Renal cortical epithelial cell (primary cell): ENCODE results near the gene SLC25A29. TPM values are rescaled to one million over a fixed set of nuclear protein-coding genes. Genes with fewer than 3 reads are reported as not detected.
"Not testable (repeated sequence)": the region's sequence is repeated elsewhere in the genome, so short reads cannot be mapped to it uniquely, and the experiment has no call there.

Source experiments
- DNase-seq: peaks from one replicate; pipeline ENCODE4 v3.0.0-alpha.2; 2011; ENCODE audit warnings: low read depth
- total RNA-seq: library from RNA; depleted of rRNA; stranded (reverse); fragments of >200 nt; gene quantifications from 2 replicates; pipeline ENCODE4 v1.2.3, GENCODE V29; 2014

The SLC25A29 gene
- total RNA-seq: 48.3 and 92.2 TPM in 2 replicates

GRCh38 chr14:100306101-100306997 lies at the start of gene SLC25A29:
SLC25A29 (minus strand) TSS chr14:100306444; CDS start chr14:100306232, 212 bp downstream.
- peak; percentile 30 for DNase-seq

DNA sequence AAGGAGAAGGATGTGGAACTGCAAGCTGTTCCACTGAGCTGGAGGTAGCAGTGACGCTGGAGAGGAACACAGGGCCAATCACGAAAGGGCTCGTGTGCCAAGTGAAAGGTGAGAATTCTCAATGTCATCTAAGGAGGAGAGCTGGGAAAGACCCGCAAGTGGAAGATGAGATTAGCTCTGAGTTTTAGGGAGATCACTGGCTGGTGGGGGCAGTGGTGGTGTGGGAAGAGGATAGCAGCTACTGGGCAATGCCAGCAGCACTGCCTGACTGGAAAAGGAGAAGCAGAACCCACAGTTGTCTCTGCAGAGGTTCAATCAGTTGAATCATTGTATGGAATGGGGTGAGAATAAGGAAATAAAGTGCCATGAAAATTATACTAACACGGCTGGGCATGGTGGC lies 44.7 kb upstream of the SLC25A29 start:
- DNase-seq: no peak

DNA sequence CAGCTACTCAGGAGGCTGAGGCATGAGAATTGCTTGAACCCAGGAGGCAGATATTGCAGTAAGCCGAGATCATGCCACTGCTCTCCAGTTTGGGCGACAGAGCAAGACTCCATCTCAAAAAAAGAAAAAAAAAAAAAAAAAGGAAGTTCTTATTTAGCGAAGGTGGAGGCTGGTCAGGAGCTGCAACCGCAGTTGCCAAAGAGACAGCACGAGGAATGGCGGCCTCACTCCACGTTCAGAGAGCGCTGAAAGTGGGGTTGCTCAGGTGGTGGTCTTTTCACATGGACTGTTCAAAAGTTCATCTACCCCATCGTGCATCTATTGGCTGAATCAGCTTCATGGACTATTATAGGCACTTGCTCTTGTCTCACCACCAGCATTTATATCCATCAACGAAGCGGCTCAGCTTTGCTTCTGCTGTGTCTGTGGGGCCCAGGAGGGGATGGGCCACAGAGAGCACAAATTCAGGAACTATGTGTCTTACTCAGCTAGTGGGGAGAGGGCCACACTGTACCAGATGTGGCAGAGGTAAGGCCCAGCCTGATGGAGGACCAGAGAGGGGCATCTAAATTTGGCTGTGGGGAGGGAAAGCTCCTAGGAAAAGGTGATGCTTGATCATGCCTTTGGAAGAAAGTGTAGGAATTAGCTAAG lies 44.2 kb upstream of the SLC25A29 start:
- no peak for DNase-seq

- no peak for DNase-seq
These were observed 42.8 kb upstream of the SLC25A29 start for GRCh38 chr14:100348784-100349685.

DNA sequence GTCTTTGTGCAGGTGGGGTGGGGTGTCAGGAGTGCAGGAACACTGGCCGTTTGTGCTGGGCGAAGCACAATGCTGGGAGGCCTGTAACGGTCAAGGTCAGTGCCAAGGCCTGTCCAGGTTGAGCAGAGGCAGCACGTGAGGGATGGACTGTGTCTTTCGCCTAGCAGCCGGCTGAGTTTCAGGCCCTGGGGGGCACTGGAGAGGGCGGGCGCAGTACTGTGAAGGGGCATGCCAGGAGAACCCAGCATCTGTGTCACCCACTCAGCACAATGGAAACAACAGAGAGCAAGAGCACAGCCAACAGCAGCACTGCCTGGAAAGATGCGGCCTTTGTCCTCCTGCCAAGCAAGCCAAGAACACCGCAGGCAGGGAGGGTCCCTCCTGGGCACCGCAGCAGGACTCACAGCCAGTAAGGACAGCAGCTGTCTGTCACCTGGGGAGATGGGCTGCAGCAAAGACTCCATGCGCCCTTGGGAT lies 42.0 kb upstream of the SLC25A29 start:
- no peak for DNase-seq

DNA sequence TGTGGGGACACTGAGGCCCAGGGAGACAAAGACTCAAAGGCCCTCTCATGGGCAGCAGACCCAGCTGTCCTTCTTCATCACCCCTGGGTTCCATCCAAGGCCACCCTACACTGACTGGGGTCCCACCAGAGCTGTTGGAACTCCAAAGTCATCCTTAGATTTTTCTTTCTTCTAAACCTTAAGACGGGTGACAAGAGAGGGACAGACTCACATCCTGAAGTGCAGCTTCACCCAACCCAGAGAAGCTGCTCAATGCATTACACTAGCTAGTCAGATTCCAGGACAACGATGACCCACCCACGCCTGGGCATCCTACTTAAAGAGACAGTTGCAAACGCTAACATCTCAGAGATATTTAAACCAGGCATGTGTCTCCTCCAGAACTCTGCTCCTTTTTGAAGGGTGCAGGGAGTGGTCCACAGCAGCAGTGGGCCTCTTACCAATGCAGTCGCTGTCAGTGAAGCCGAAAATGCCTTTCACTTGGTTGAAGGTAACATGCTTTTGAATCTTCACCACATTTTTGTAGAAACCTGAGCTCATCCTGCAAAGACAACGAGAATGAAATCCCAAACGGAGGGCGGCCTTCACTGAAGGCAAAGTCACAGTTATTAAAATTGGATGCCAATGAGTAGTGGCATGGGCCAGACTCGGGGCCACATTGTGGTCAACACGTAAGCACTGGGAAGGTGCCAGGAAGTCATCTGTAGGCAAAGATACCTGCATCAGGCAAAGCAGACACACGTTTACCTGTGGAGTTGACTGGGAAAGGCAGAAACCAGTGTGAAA lies 40.3 kb upstream of the SLC25A29 start:
- no peak for DNase-seq

DNA sequence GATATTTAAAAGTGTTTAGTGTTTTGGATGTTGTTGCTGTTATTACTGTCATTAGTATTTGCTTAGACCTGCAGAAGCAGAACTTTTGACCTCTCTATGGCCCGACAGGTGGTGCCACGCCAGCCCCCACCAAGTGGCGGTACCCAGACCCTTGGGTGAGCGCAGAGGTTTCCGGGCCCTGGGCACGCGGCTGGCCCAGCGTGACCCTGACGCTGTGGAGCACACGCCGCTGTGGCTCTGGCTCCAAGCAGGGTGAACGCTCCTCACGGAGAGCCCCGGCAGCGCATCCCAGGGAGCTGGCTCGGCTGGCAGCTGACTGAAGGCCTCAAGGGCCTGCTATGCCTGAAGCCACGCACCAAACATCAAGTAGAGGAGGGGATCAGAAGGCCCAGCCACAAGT lies 39.5 kb upstream of the SLC25A29 start:
- no peak for DNase-seq

GRCh38 chr14:100344657-100345056 lies 38.4 kb upstream of the SLC25A29 start:
- not testable (repeated sequence) for DNase-seq

DNA sequence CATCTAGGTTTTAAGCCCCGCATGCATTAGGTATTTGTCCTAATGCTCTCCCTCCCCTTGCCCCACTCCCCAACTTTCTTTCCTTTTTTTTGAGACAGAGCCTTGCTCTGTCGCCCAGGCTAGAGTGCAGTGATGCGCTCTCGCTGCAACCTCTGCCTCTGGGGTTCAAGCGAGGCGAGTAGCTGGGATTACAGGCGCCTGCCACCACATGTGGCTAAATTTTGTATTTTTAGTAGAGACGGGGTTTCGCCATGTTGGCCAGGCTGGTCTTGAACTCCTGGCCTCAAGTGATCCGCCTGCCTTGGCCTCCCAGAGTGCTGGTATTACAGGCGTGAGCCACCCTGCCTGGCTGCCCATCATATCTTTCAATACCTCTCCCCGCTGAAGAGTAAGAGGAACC lies 36.6 kb upstream of the SLC25A29 start:
- DNase-seq: not testable (repeated sequence)

GRCh38 chr14:100342195-100342594 lies 36.0 kb upstream of the SLC25A29 start:
- no peak for DNase-seq

GRCh38 chr14:100341301-100342031 lies 35.2 kb upstream of the SLC25A29 start:
- DNase-seq: peak; percentile 96

DNA sequence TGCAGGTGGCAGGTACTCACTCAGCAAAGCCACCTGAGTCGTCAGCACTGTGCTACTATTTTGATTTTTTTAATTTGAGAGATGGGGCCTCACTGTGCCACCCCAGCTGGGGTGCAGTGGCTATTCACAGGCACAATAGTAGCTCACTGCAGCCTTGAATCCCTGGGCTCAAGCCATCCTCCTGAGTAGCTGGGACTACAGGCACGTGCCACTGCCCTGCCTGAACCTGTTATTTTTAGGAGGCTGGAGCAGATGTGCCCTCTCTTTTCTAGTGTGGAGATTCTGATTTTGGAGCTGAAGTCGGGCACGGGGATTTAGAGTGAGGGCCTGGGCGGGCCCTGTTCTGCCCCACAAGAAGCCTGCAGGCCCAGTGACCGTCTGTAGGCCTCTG lies 34.2 kb upstream of the SLC25A29 start:
- DNase-seq: no peak

DNA sequence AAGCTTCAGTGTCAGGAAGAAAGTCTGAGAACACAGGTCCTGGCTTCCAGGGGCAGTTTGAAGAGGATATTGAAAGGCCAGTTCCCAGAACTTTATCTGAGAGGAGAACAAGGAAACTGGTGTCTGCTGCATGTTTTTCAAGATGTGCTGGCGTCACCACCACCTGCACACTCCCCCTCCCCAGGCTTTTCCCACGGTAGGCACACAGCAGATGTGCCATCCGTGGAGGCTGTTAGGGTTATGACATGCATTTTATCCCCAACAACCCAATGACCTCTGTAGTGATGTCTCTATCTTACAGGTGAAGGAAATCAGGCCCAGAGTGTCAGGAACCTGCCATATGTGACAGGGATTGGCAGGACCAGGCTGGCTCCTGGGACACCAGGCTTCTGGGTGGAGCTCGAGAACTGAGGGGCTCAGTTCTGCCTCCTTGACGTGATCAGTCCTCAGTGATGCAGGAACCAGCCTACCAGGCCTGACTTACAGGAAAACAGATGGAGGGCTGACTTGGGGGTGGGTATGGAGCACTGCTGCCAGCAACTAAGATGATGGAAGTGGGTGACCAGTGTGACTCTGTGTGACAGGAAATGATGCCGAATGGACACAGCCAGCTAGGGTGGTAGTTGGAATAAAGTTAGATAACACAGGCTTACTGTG lies 33.6 kb upstream of the SLC25A29 start:
- DNase-seq: no peak

DNA sequence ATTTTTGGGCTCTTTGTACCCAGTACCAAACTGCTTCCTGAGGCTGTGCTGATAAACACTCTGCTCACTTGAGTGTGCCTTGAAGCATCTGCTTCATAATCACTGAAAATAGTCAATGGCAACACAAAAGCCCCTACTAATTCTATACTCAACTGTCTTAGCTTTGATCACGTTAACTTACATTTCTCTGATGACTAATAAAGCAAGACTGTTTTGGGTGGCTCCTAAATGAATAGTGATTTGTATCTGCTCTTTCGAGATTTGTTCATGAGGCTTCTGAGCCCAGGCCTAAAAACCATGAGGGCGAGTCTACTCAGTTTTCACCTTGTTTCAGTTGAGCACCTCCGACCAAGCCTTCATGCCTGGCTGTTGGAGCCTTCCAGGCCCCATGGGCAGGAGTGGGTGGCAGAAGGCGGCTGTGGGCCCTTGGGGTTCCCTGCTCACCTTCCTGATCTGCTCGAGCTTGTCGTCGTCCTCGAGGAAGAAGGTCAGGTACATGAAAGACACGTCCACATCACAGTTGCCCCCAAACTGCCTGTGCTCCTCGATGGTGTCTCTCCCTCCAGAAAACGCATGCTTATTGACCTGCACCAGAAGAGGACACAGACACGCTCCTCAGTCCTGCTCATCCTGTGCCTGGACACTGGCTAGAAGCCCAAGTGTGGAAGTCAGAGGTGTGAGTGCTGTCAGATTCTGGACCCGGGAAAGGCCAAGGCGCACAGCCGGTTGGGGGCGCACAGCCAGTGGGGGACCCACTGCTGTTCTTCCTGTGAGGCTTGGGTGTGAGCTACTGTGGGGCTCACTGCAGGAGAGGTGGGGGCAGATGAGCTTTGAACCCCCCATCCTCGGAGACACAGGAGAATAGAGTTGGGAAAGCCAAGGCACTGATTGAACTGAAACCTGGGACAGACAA lies 30.6 kb upstream of the SLC25A29 start:
- no peak for DNase-seq

GRCh38 chr14:100334904-100335303 lies 28.7 kb upstream of the SLC25A29 start:
- no peak for DNase-seq

GRCh38 chr14:100333827-100334226 lies 27.6 kb upstream of the SLC25A29 start:
- DNase-seq: no peak

DNA sequence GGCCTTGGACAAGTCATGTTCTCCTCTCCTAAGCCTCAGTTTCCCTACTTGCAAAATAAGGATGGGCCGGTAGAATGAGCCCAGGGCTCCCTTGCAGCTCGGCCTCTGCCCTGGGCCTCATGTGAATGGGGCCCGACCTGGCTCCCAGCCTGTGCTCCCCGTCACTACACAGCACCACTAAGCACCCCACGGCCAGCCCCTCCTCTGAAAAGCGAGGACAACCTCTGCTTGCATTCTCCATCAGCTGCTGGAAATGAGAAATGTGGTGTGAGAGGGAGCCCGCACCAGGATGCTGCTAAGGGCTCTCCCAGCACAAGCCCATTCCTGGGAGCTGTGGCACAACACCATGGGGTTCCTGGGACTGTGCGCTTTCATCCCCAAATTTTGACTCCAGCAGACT lies 27.1 kb upstream of the SLC25A29 start:
- DNase-seq: no peak

- DNase-seq: peak; percentile 66
These were observed 26.6 kb upstream of the SLC25A29 start for GRCh38 chr14:100332797-100333196.
